A549 (cell line): ENCODE measurements around the gene TRAF7. TPM values are rescaled to one million over a fixed set of nuclear protein-coding genes. Genes with fewer than 3 reads are reported as not detected.
A peak's percentile ranks its signal among the peaks of the same experiment; 100 is the strongest.

ENCODE experiments used
- CBX2 ChIP-seq: fragments of 200-600 bp; sonication (generic); IDR thresholded peaks from 2 replicates; pipeline ENCODE4 v1.6.1; 2016; ENCODE audit warnings: low read depth, mild to moderate bottlenecking, borderline replicate concordance
- CBX8 ChIP-seq: fragments of 200-600 bp; sonication (generic); IDR thresholded peaks from 2 replicates; pipeline ENCODE4 v1.6.1; 2016
- CHD2 ChIP-seq: fragments of 150-350 bp; IDR thresholded peaks from 2 replicates; pipeline ENCODE4 v1.6.1; 2014; ENCODE audit warnings: low read length; ENCODE audit not compliant: partially characterized antibody
- EHMT2 ChIP-seq: fragments of 200-600 bp; sonication (generic); IDR thresholded peaks from 2 replicates; pipeline ENCODE4 v1.6.1; 2016; ENCODE audit warnings: antibody characterized with exemption, low read depth, mild to moderate bottlenecking, moderate library complexity
- FOSB ChIP-seq: fragments of 250-450 bp; sonication (Bioruptor Pico); IDR thresholded peaks from 2 replicates; pipeline ENCODE4 v1.5.0; 2020; ENCODE audit warnings: mild to moderate bottlenecking, moderate library complexity
- FOSL2 ChIP-seq, 2 experiments: fragments of 450-650 bp in 1 of 2; fragments of >200 bp in 1 of 2; sonication (Bioruptor Twin) in 1 of 2; formaldehyde crosslinking; IDR thresholded peaks; 2 replicates each; pipeline versions ENCODE4 v1.5.0 to v1.6.1; 2016 to 2020; ENCODE audit warnings: mild to moderate bottlenecking in 1 of 2, moderate library complexity in 1 of 2
- HOXB13 ChIP-seq: fragments of 250-450 bp; sonication (Bioruptor Pico); IDR thresholded peaks from 2 replicates; pipeline ENCODE4 v1.5.0; 2020; ENCODE audit warnings: low read depth, mild to moderate bottlenecking, moderate library complexity
- HOXB5 ChIP-seq: fragments of 250-450 bp; sonication (Bioruptor Pico); IDR thresholded peaks from 2 replicates; pipeline ENCODE4 v1.5.0; 2020; ENCODE audit warnings: mild to moderate bottlenecking, moderate library complexity
- JUN ChIP-seq, 2 experiments: fragments of >200 bp; sonication (Bioruptor Twin); formaldehyde crosslinking; IDR thresholded peaks; 2 replicates in 1 of 2; 3 replicates in 1 of 2; pipeline ENCODE4 v1.6.1; 2016 to 2017
- KDM1A ChIP-seq: fragments of 200-600 bp; sonication (generic); IDR thresholded peaks from 2 replicates; pipeline ENCODE4 v1.6.1; 2016; ENCODE audit warnings: low read depth, mild to moderate bottlenecking
- KDM5A ChIP-seq: fragments of 200-600 bp; sonication (generic); IDR thresholded peaks from 2 replicates; pipeline ENCODE4 v1.6.1; 2016; ENCODE audit warnings: antibody characterized with exemption, mild to moderate bottlenecking
- MAFK ChIP-seq: fragments of 450-650 bp; IDR thresholded peaks from 2 replicates; pipeline ENCODE4 v1.6.1; 2014; ENCODE audit not compliant: partially characterized antibody
- MAZ ChIP-seq: fragments of 150-350 bp; IDR thresholded peaks from 2 replicates; pipeline ENCODE4 v1.6.1; 2014; ENCODE audit warnings: antibody characterized with exemption, low read depth, low read length, borderline replicate concordance
- NFE2L2 ChIP-seq: fragments of 150-350 bp; conservative IDR thresholded peaks from 2 replicates; pipeline ENCODE4 v1.6.1; 2014; ENCODE audit warnings: low read length
- NPAS2 ChIP-seq: fragments of 250-450 bp; sonication (Bioruptor Pico); IDR thresholded peaks from 2 replicates; pipeline ENCODE4 v1.8.0; 2022; ENCODE audit warnings: mild to moderate bottlenecking, moderate library complexity, borderline replicate concordance
- RFX5 ChIP-seq: fragments of 450-650 bp; IDR thresholded peaks from 2 replicates; pipeline ENCODE4 v1.7.1; 2014; ENCODE audit warnings: antibody characterized with exemption, mild to moderate bottlenecking, moderate library complexity
- SMC3 ChIP-seq: fragments of >200 bp; sonication (Bioruptor Twin); formaldehyde crosslinking; IDR thresholded peaks from 3 replicates; pipeline ENCODE4 v1.6.1; 2018; ENCODE audit warnings: inconsistent platforms
- SREBF2 ChIP-seq: fragments of 450-650 bp; IDR thresholded peaks from 2 replicates; pipeline ENCODE4 v1.6.1; 2014; ENCODE audit warnings: mild to moderate bottlenecking, moderate library complexity
- ZC3H11A ChIP-seq: fragments of 450-650 bp; IDR thresholded peaks from 2 replicates; pipeline ENCODE4 v1.6.1; 2014; ENCODE audit warnings: antibody characterized with exemption, mild to moderate bottlenecking
- ZNF302 ChIP-seq: fragments of 250-450 bp; sonication (Bioruptor Pico); IDR thresholded peaks from 2 replicates; pipeline ENCODE4 v1.9.0; 2021; ENCODE audit warnings: inconsistent platforms, mild to moderate bottlenecking, moderate library complexity
- ZSCAN20 ChIP-seq: fragments of 250-450 bp; sonication (Bioruptor Pico); IDR thresholded peaks from 2 replicates; pipeline ENCODE4 v1.8.0; 2022; ENCODE audit warnings: mild to moderate bottlenecking, moderate library complexity
- polyA plus RNA-seq, 4 experiments: library from polyadenylated mRNA; depleted of rRNA in 3 of 4; stranded (reverse); fragments of >200 nt; fragmentation: RNase III in 1 of 4; extraction: RNeasy Plus Mini Kit Qiagen cat#74134 plus additional on column Dnase treatment in 1 of 4; gene quantifications; 2 replicates in 3 of 4; 3 replicates in 1 of 4; pipeline ENCODE4 v1.2.3, GENCODE V29; 2011 to 2017
- TF ChIP-seq, protein P1 (sequence below): IDR thresholded peaks from 2 replicates; pipeline ENCODE4 v1.6.1; 2012
- TF ChIP-seq, protein P2 (sequence below): fragments of 250-450 bp; sonication (Bioruptor Pico); IDR thresholded peaks from 2 replicates; pipeline ENCODE4 v1.5.0; 2020; ENCODE audit warnings: low read depth, mild to moderate bottlenecking, moderate library complexity
- TF ChIP-seq, protein P3 (sequence below): fragments of >200 bp; sonication (Bioruptor Twin); formaldehyde crosslinking; IDR thresholded peaks from 2 replicates; pipeline ENCODE4 v1.6.1; 2016
- TF ChIP-seq, protein P4 (sequence below): fragments of 200-600 bp; sonication (generic); IDR thresholded peaks from 2 replicates; pipeline ENCODE4 v1.6.1; 2016; ENCODE audit warnings: antibody characterized with exemption, mild to moderate bottlenecking, moderate library complexity

The TRAF7 gene
- polyA plus RNA-seq, 2 of the 4 experiments (the other 2 are of a cell fraction) = 31.9 to 50.0 TPM

DNA sequence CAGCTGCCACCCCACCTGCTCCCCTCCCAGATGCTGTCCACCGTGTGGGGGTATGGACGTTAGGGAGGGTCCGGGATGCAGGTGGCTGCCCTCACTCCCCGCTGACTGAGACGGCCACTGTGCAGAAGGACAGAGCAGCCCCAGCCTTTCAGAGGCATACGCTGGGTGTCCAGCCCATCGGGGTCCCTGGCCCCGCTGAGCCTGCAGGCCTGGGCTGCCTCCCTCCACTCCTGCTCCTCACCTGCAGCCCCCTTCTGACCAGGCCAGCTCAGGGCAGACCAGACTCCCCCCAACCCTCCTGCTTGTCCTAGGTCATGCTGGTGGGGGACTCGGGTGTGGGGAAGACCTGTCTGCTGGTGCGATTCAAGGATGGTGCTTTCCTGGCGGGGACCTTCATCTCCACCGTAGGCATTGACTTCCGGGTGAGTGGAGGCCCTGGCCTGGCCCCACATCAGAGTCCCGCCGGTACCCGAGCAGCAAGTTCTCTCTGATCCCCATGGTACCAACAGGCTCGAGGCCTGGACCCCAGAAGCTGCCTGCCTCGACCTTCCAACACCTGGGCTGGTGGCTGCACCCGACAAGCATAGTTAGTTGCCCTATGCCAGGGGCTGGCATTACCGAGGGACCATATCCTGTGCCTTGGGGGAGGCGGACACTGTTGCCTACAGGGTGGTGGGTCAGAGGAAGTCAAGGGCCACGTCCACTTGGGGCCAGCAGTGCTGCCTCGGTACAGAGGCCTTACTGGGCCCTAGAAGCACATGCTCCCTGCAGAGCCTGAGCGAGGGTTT is 5.8 kb upstream of the TRAF7 start (continued):
- 0 out of 2 replicates have a peak, but pooled peaks have one; percentile 26 for TF ChIP-seq HOXB13 (CRISPR knock-in tag)
- no peak for TF ChIP-seq MAZ
- TF ChIP-seq FOSB = peak; percentile 75
- no peak for TF ChIP-seq KDM1A
- no peak for TF ChIP-seq ZSCAN20 (CRISPR knock-in tag)
- TF ChIP-seq FOSL2 (IDR thresholded peaks at IDR 0.05) = no peak
- TF ChIP-seq FOSL2 (CRISPR knock-in tag; IDR thresholded peaks at IDR 0.05) = no peak
- TF ChIP-seq CHD2 = no peak
- peak; percentile 56; the same call in 1 of the 2 replicates for TF ChIP-seq HOXB5
- TF ChIP-seq RFX5 = no peak
- no peak for TF ChIP-seq NPAS2 (CRISPR knock-in tag)
- TF ChIP-seq, protein P1, sequence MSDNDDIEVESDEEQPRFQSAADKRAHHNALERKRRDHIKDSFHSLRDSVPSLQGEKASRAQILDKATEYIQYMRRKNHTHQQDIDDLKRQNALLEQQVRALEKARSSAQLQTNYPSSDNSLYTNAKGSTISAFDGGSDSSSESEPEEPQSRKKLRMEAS = peak; percentile 87
- no peak for TF ChIP-seq CBX2
- 0 out of 3 replicates have a peak, but pooled peaks have one; percentile 12 for TF ChIP-seq SMC3
- TF ChIP-seq SREBF2 = no peak
- TF ChIP-seq, protein P2, sequence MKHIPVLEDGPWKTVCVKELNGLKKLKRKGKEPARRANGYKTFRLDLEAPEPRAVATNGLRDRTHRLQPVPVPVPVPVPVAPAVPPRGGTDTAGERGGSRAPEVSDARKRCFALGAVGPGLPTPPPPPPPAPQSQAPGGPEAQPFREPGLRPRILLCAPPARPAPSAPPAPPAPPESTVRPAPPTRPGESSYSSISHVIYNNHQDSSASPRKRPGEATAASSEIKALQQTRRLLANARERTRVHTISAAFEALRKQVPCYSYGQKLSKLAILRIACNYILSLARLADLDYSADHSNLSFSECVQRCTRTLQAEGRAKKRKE = peak; percentile 30; the same call in 1 of the 2 replicates
- no peak; a peak in 2 of 5 replicates for TF ChIP-seq JUN (IDR thresholded peaks at IDR 0.05)
- TF ChIP-seq, protein P3, sequence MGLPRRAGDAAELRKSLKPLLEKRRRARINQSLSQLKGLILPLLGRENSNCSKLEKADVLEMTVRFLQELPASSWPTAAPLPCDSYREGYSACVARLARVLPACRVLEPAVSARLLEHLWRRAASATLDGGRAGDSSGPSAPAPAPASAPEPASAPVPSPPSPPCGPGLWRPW = no peak
- TF ChIP-seq KDM5A = no peak
- TF ChIP-seq, protein P4, sequence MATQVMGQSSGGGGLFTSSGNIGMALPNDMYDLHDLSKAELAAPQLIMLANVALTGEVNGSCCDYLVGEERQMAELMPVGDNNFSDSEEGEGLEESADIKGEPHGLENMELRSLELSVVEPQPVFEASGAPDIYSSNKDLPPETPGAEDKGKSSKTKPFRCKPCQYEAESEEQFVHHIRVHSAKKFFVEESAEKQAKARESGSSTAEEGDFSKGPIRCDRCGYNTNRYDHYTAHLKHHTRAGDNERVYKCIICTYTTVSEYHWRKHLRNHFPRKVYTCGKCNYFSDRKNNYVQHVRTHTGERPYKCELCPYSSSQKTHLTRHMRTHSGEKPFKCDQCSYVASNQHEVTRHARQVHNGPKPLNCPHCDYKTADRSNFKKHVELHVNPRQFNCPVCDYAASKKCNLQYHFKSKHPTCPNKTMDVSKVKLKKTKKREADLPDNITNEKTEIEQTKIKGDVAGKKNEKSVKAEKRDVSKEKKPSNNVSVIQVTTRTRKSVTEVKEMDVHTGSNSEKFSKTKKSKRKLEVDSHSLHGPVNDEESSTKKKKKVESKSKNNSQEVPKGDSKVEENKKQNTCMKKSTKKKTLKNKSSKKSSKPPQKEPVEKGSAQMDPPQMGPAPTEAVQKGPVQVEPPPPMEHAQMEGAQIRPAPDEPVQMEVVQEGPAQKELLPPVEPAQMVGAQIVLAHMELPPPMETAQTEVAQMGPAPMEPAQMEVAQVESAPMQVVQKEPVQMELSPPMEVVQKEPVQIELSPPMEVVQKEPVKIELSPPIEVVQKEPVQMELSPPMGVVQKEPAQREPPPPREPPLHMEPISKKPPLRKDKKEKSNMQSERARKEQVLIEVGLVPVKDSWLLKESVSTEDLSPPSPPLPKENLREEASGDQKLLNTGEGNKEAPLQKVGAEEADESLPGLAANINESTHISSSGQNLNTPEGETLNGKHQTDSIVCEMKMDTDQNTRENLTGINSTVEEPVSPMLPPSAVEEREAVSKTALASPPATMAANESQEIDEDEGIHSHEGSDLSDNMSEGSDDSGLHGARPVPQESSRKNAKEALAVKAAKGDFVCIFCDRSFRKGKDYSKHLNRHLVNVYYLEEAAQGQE = no peak; the same call in 1 of the 2 replicates
- TF ChIP-seq NFE2L2 = no peak
- no peak for TF ChIP-seq ZC3H11A
- TF ChIP-seq CBX8 = no peak
- no peak for TF ChIP-seq ZNF302 (CRISPR knock-in tag)
- no peak for TF ChIP-seq EHMT2
- TF ChIP-seq MAFK = no peak
